Measurements from ENCODE around the gene SEPTIN11. TPM values are rescaled to one million over a fixed set of nuclear protein-coding genes. Genes with fewer than 3 reads are reported as not detected.

Gene SEPTIN11
- total RNA-seq, 1 experiment from 2014 or later: 125 TPM

DNA sequence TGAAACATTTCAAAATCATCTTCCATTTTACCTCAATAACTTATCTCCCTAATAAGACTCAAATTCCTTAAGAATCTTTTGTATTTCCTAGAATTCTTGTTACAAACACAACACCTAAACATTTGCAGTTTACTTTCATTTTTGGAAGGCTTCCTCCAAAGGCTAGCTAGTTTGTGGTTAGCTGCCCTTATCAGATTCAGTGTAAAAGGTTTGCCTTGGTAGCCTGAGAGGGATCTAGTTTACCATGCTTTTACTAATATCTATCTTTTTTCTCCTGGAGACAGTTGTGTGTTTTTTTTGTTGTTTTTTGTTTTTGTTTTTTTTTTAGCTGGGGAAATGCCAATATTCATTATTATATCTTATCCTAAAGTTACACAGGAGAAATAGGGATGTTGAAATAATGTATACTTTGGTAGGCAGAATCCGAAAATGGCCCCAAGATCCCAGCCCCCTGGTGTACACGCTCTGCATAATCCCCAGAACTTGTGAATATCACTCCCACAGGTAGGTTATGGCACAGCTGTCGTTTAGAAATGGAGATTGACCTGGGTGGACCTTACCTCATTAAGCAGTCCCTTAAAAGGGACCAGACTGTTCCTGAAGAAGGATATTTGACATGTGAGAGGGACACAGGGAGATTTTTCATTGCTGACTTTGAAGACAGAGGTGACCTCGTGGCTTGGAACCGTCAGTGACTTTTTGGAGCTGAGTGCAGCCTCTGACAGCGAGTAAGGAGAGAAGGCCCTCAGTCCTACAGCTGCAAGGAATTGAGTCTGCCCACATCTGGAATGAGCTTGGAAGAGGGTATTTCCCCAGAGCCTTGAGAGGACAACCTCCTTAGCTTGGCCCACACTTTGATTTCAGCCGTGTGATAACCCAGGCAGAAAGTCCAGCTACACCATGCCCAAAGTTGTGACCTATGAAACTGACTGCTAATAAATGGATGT, 33.4 kb downstream of the SEPTIN11 start:
- TF ChIP-seq TCF7 (CRISPR knock-in tag; IDR thresholded peaks at IDR 0.05; ENCODE audit: low read depth) (no peak), ZNF138 (CRISPR knock-in tag; conservative IDR thresholded peaks at IDR 0.05) (no peak)
- Mint-ChIP-seq H3K27me3 (ENCODE audit: low read depth) (no peaks in the 10 kb centered on the region), H3K36me3 (no peaks in the 10 kb centered on the region), H3K4me1 (peaks cover 89% of the 10 kb centered on the region), H3K4me3 (no peak overlapping the region), H3K9me3 (no peaks in the 10 kb centered on the region), H3K27ac (peak overlapping the region; percentile 73)
- CTCF ChIA-PET: no interaction called here
- POLR2A ChIA-PET: no interaction called here
- DNase-seq (ENCODE audit: low spot score) (no peak), ATAC-seq (no peak)

GRCh38 chr4:76984127-76984526, 34.6 kb downstream of the SEPTIN11 start:
- ChIA-PET POLR2A (no interaction called here), CTCF (no interaction called here)
- TF ChIP-seq, protein P1, sequence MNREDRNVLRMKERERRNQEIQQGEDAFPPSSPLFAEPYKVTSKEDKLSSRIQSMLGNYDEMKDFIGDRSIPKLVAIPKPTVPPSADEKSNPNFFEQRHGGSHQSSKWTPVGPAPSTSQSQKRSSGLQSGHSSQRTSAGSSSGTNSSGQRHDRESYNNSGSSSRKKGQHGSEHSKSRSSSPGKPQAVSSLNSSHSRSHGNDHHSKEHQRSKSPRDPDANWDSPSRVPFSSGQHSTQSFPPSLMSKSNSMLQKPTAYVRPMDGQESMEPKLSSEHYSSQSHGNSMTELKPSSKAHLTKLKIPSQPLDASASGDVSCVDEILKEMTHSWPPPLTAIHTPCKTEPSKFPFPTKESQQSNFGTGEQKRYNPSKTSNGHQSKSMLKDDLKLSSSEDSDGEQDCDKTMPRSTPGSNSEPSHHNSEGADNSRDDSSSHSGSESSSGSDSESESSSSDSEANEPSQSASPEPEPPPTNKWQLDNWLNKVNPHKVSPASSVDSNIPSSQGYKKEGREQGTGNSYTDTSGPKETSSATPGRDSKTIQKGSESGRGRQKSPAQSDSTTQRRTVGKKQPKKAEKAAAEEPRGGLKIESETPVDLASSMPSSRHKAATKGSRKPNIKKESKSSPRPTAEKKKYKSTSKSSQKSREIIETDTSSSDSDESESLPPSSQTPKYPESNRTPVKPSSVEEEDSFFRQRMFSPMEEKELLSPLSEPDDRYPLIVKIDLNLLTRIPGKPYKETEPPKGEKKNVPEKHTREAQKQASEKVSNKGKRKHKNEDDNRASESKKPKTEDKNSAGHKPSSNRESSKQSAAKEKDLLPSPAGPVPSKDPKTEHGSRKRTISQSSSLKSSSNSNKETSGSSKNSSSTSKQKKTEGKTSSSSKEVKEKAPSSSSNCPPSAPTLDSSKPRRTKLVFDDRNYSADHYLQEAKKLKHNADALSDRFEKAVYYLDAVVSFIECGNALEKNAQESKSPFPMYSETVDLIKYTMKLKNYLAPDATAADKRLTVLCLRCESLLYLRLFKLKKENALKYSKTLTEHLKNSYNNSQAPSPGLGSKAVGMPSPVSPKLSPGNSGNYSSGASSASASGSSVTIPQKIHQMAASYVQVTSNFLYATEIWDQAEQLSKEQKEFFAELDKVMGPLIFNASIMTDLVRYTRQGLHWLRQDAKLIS (CRISPR knock-in tag; IDR thresholded peaks at IDR 0.05; ENCODE audit: borderline replicate concordance): no peak
- no peak for TF ChIP-seq ZNF317 (CRISPR knock-in tag; IDR thresholded peaks at IDR 0.05; ENCODE audit: borderline replicate concordance, low read depth)
- no peak for TF ChIP-seq E2F5 (CRISPR knock-in tag; IDR thresholded peaks at IDR 0.05)
- TF ChIP-seq ETV6 (CRISPR knock-in tag; IDR thresholded peaks at IDR 0.05): no peak
- no peak for TF ChIP-seq CDX4 (CRISPR knock-in tag; IDR thresholded peaks at IDR 0.05; ENCODE audit: borderline replicate concordance)
- no peak for TF ChIP-seq FOXP1 (CRISPR knock-in tag; IDR thresholded peaks at IDR 0.05; ENCODE audit: borderline replicate concordance)
- TF ChIP-seq SMAD3 (CRISPR knock-in tag; IDR thresholded peaks at IDR 0.05; ENCODE audit: borderline replicate concordance): no peak
- no peak for TF ChIP-seq ATF6 (CRISPR knock-in tag; IDR thresholded peaks at IDR 0.05)
- no peak for TF ChIP-seq ATF1 (CRISPR knock-in tag; IDR thresholded peaks at IDR 0.05)
- TF ChIP-seq HMGA2 (CRISPR knock-in tag; IDR thresholded peaks at IDR 0.05): no peak
- TF ChIP-seq USF1 (CRISPR knock-in tag; IDR thresholded peaks at IDR 0.05): no peak
- TF ChIP-seq NR3C1 (CRISPR knock-in tag; conservative IDR thresholded peaks at IDR 0.05; ENCODE audit: low read depth): no peak
- TF ChIP-seq USF2 (CRISPR knock-in tag; IDR thresholded peaks at IDR 0.05): no peak
- TF ChIP-seq, protein P2, sequence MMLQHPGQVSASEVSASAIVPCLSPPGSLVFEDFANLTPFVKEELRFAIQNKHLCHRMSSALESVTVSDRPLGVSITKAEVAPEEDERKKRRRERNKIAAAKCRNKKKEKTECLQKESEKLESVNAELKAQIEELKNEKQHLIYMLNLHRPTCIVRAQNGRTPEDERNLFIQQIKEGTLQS (CRISPR knock-in tag; conservative IDR thresholded peaks at IDR 0.05): no peak
- no peak for TF ChIP-seq GABPB1 (CRISPR knock-in tag; IDR thresholded peaks at IDR 0.05)
- TF ChIP-seq, protein P3, sequence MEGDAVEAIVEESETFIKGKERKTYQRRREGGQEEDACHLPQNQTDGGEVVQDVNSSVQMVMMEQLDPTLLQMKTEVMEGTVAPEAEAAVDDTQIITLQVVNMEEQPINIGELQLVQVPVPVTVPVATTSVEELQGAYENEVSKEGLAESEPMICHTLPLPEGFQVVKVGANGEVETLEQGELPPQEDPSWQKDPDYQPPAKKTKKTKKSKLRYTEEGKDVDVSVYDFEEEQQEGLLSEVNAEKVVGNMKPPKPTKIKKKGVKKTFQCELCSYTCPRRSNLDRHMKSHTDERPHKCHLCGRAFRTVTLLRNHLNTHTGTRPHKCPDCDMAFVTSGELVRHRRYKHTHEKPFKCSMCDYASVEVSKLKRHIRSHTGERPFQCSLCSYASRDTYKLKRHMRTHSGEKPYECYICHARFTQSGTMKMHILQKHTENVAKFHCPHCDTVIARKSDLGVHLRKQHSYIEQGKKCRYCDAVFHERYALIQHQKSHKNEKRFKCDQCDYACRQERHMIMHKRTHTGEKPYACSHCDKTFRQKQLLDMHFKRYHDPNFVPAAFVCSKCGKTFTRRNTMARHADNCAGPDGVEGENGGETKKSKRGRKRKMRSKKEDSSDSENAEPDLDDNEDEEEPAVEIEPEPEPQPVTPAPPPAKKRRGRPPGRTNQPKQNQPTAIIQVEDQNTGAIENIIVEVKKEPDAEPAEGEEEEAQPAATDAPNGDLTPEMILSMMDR (IDR thresholded peaks at IDR 0.05): no peak
- H3K9me3 Mint-ChIP-seq: no peaks in the 10 kb centered on the region
- DNase-seq (ENCODE audit: low spot score): no peak
- peaks cover 84% of the 10 kb centered on the region for H3K4me1 Mint-ChIP-seq
- H3K4me3 Mint-ChIP-seq: no peak overlapping the region
- no peak; the same call in 1 of the 2 replicates for ATAC-seq
- H3K27ac Mint-ChIP-seq: peak overlapping the region; percentile 73; the same call in 1 of the 2 replicates
- no peaks in the 10 kb centered on the region for H3K27me3 Mint-ChIP-seq (ENCODE audit: low read depth)
- H3K36me3 Mint-ChIP-seq: no peaks in the 10 kb centered on the region
